Dedifferentiated amniotic fluid mesenchymal stem cell (primary cell): Measurements from ENCODE around the gene PLPP7.

Source experiments
- DNase-seq: peaks from one replicate; pipeline ENCODE4 v3.0.0-alpha.2; 2016; ENCODE audit errors: extremely low spot score

Gene PLPP7

GRCh38 chr9:131281119-131281965, 8.2 kb upstream of the PLPP7 start:
- DNase-seq: no peak

GRCh38 chr9:131282175-131282574, 7.3 kb upstream of the PLPP7 start:
- no peak for DNase-seq

GRCh38 chr9:131282688-131283422, 6.7 kb upstream of the PLPP7 start:
- DNase-seq: no peak

GRCh38 chr9:131284856-131285255, 4.7 kb upstream of the PLPP7 start:
- no peak for DNase-seq

- DNase-seq: no peak
Measured at GRCh38 chr9:131287359-131287758, 2.2 kb upstream of the PLPP7 start.

DNA sequence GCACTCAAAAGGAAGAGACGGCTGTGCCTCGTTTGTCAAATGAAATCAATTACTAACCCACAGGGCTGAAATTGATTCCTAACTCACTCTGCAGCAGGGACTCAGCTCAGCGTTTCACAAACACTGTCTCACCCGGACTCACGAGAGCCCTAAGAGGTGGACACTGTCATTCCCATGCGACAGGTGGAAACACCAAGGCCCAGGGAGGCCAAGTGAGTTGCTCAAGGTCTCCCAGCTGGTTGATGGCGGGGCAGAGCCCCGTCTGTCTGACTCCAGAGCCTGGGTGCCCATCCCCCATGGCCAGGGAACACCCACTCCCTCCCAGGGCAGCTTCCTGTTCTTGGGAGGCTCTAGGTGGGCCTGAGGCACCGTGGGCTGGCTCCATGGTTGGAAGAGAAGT, 1.3 kb upstream of the PLPP7 start:
- DNase-seq: no peak

DNA sequence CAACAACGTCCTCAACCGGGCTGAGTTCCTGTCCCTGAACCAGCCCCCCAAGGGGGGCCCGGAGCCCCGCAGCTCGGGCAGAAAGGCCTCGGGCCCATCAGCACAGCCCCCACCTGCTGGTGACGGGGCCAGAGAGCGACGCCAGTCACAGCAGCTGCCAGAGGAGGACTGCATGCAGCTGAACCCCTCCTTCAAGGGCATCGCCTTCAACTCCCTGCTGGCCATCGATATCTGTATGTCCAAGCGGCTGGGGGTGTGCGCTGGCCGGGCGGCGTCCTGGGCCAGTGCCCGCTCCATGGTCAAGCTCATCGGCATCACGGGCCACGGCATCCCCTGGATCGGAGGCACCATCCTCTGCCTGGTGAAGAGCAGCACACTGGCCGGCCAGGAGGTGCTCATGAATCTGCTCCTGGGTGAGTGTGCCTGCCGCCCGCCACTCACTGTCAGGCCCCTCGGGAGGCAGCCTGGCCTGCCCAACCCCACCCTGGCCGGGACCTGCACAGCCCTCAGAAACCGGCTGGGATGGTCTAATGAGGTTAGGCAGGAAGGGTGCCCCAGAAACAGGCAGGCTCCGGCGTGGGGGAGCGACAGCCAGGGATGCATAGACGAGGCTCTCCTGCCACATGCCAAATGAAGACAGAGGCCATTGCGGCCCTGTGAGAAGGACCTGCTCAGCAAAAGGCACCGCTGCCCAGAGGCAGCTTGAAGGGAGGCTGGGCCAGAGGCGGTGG, 678 bp downstream of the PLPP7 start:
- DNase-seq: no peak

GRCh38 chr9:131290767-131291370, 1.3 kb downstream of the PLPP7 start:
- no peak for DNase-seq

DNA sequence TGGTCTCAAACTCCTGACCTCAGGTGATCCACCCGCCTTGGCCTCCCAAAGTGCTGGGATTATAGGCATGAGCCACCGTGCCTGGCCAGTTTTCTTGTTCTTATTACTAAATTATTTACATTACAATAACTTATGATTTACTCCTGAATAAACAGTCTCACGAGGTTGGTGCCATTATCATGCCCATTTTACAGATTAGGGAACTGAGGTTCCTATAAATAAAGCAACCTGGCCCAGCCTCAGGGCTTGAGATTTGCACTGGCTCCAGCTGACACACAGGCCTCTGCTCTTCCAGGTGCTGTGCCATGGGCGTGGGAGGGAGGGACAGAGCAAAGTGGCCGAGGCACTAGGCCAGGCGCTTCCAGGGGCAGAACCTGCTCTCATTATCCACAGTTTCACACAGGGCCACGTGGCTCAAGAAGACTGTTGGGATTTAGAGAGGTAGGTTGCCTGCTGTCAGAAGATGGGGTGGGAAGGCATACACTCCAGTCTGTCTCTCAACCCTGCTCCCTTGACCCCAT, 2.3 kb downstream of the PLPP7 start:
- no peak for DNase-seq

GRCh38 chr9:131292937-131293336, 3.4 kb downstream of the PLPP7 start:
- no peak for DNase-seq

GRCh38 chr9:131296460-131296859, 6.9 kb downstream of the PLPP7 start:
- DNase-seq: no peak

- DNase-seq: no peak
Measured at GRCh38 chr9:131296906-131297500, 7.5 kb downstream of the PLPP7 start.

DNA sequence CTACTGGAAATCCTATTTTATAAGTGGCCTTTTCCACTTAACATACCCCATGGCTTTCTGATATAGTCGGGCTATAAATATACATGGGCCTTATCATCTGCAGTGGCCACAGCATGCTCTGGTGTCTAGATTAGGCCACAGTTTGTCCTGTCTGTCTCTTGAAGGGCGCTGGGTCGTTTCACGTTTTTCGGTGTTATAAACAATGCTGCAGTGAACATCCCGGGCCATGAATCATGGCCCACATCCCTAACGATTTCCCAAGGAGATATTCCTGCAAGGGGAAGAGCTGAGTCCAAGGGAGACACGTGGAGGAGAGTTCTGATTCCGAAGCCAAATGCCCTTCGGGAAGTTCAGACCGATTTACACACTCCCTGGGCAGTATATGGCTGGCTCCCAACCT, 8.4 kb downstream of the PLPP7 start:
- DNase-seq: no peak

DNA sequence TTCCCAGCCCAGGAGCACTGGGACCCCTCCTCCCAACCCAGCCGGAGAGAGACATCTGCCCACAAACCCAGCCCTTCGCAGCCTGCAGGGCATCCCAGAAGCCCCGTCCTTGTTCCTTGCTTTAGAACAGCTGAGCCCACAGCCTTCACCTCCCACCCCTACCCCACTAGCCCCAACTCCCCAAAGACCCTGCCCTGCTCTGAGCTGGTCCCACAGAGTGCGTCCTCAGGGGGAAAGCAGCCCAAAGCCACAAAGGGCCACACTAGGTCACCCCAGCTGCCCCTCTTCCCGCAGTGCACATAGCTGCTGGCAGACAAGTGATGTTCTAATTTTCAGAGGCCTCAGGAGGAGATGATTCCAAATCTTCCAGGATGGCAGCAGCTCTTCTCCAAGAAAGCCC, 8.8 kb downstream of the PLPP7 start:
- no peak for DNase-seq

GRCh38 chr9:131298816-131299215, 9.3 kb downstream of the PLPP7 start:
- DNase-seq: no peak

GRCh38 chr9:131299346-131299960, 9.9 kb downstream of the PLPP7 start:
- no peak for DNase-seq

GRCh38 chr9:131299961-131300347, 10.4 kb downstream of the PLPP7 start:
- DNase-seq: no peak

DNA sequence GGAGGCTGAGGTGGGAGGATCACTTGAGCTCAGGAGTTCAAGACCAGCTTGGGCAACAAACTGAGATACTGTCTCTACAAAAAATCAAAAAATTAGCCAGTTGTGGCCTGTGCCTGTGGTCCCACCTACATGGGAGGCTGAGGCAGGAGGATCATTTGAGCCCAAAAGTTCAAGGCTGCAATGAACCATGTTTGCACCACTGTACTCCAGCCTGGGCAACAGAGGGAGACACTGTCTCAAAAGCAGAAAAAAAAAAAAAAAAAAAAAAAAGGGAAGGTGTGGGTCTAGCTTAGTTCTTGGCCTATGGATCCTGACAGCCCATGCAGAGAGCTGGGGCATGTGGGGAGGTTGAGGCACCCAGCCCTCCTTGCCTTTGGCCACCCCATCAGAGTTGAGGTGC, 10.9 kb downstream of the PLPP7 start:
- DNase-seq: no peak

GRCh38 chr9:131302244-131303075, 12.9 kb downstream of the PLPP7 start:
- no peak for DNase-seq
